Measurements from ENCODE around the gene HTRA3.

The HTRA3 gene

DNA sequence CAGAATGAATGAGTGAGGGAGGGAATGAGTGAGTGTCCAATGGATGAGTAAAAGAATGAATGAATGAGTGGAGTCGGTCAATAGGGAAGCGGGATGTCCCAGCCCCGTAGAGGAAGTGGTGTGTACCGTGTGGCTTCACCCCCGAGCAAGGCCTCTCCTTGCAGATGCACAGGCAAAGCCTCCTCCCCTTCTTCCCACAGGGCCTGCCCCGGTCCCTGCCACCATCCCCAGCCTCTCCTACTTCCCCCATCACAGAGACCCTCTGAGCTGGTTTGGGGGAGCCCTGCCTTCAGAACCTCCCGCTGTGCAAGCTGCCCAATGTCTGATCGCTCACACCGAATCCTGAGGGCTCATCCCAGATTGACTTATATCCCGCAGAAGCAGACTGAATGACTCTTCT is 13.6 kb downstream of the HTRA3 start:
- DNase-seq = no peak

- DNase-seq = no peak
Measured at GRCh38 chr4:8283631-8284121, 14.1 kb downstream of the HTRA3 start.

DNA sequence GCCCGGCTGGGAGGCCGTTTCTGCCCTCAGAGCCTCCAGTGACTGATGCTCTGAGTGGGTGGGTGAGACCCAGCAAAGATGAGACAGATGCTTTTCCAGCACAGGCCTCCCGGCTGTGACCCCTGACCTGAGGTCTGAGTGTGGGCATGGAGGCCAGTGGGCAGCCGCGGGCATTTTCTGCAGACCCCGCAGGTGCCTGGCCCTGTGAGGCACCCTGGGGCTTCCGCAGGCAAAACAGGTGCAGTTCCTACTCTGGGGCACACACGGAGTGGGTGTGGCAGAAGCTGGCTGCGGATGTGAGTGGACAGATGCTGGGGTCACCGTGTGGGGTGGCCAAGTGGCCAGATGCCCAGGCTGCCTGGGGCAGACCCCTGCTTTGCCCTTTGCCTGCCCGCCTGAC is 14.8 kb downstream of the HTRA3 start:
- DNase-seq = no peak

GRCh38 chr4:8285143-8285975 is 15.8 kb downstream of the HTRA3 start:
- DNase-seq = no peak

- no peak for DNase-seq
Measured at GRCh38 chr4:8285976-8286718, 16.6 kb downstream of the HTRA3 start.

- no peak for DNase-seq
Measured at GRCh38 chr4:8286719-8287342, 17.3 kb downstream of the HTRA3 start.

GRCh38 chr4:8287343-8288280 is 18.1 kb downstream of the HTRA3 start:
- no peak for DNase-seq

DNA sequence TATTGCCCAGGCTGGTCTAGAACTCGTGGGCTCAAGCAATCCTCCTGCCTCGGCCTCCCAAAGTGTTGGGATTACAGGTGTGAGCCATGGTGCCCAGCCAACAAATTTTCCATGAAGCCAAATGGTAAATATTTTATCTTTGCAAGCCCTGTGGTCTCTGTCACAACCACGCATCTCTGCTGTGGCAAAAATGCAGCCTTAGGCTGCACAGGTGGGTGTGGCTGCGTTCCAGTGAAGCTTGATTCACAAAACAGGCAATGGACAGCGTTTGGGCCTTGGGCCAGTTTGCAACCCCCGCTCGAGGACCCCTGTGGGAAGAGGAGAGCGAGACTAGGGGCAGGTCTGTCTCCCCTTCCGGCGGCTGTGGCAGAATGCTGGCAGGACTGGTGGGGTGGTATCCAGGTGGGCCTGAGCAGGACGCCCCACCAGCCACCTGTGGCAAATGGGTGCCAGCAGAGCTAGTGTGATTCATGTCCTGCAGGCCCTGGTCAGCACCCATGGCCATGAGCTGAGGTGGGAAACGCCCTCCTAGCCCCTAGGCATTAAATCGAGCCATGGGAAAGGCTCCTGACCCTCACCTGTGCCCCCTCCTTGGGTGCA is 19.7 kb downstream of the HTRA3 start:
- DNase-seq = no peak

GRCh38 chr4:8289956-8290700 is 20.6 kb downstream of the HTRA3 start:
- no peak for DNase-seq

DNA sequence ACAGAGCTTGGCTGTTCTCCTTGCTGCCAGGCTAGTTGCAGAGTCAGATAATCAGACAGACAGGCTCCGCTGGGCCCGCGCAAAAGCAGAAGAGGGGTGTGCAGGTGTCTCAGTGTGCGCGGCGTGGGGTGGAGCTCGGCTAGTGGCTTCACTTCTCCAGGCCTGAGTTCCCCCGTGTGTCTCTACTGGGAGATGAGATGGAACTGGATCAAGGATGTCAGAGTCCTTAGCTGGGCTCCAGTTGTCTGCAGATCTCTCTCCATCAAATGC is 21.1 kb downstream of the HTRA3 start:
- no peak for DNase-seq

GRCh38 chr4:8291036-8291682 is 21.6 kb downstream of the HTRA3 start:
- DNase-seq = no peak

GRCh38 chr4:8291701-8292477 is 22.3 kb downstream of the HTRA3 start:
- DNase-seq = no peak

- no peak for DNase-seq
Measured at GRCh38 chr4:8292478-8293107, 23.0 kb downstream of the HTRA3 start.

DNA sequence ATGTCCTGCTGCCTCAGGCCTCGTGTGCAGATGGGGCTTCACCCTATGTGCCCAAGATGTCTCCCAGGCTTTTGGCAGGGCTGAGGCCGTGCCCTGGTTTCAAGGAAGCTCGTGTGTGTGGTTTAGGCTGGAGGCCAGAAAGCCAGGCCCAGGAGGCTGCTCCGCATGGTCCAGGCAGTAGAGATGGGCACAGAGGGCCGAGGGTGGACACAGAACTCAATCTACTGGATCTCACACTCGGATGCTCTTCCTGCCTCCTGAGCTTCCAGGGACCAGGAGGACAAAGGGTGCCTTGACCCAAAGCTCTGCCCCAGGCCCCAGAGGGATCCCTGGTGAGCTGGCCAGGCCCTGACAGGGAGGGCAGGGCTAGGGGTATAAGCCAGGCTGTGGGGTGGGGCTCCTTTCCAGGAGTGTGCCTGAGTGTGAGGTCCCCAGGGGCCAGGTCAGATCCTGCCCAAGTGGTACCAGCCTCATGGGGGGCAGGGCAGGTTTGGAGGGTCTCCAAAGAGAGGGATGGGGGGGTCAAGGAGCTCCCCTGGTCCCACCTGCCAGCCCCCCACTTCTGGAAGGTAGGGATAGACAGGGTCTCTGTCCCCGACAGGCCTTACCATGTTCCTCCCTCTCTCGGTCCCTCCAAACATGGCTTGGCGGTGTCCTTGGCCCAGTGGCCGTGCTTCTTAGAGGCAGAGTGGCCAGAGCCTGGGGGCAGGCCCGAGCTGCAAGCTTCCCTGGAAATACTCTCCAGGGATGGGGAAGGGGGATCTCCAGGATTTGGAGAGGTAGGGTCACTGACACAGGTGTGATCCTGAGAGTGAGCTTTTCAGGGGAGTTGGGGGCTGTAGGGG is 23.8 kb downstream of the HTRA3 start:
- no peak for DNase-seq

DNA sequence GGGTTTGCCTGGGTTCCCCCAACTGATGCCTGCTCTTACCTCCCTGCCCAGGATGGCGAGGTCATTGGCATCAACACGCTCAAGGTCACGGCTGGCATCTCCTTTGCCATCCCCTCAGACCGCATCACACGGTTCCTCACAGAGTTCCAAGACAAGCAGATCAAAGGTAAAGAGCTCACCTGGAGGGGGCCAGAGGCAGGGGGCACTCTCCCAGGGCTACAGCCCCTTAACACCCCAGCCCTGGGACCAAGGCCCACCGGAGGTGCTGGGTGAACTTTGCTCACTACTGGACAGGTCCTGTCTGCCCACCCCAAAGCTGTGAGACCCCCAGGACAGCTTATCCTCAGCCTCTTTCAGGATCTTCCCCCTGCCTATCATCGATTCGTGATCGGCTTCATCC is 24.5 kb downstream of the HTRA3 start:
- no peak for DNase-seq

DNA sequence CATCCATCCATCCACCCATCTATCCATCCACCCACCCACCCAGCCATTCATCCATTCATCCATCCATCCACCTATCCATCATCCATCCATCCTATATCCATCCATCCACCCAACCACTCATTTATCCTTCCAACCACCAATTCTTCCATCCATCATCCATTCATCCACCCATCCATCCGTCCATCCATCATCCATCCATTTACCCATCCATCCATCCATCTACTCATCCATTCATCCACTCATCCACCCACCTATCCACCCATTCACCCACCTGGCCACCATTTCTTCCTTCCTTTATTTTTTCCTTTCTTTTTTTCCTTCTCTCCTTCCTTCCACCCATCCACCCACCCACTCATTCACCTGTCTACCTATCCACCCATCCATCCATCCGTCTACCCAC is 25.2 kb downstream of the HTRA3 start:
- no peak for DNase-seq

DNA sequence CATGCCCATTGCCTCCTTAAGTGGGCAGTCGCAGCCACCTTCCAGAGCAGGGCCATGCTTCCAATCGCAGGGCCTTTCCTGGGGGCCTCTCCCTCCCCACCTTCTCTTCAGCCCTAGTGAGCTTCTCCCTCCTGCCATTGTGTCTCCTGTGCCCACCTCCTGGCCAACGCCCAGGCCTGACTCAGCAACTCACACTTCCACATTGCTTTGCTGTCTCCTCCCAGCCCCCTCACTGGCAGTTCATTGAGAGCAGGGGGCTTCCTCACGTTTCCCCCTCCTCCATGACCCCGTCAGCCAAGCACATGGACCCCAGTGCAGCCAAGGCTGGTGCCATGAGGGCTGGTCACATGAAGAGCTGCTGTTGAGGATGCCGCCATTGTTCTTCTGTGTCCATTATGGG is 25.9 kb downstream of the HTRA3 start:
- no peak for DNase-seq

- DNase-seq = no peak
Measured at GRCh38 chr4:8296491-8296890, 26.9 kb downstream of the HTRA3 start.

DNA sequence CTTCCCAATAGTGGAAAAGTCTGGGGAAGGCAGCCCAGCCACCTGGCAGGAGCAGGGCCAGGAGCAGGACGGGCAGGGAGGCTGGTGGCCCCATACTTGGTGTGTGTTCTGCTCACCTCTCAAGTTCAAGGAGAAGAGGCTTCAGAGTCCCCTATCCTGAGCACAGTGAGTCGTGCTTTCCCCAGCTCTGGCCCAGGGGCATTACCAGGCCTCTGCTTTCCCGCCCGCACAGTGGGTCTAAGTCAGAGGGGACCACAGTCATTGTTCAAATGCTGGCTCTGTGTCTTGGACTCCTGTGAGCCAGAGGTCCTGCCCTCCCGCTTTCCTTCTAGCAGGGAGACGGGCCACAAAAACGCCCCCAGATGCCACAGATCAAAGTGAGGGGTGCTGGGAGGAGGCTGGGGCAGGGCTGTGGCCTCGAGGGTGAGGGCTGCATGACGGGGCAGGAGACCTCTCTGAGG is 27.6 kb downstream of the HTRA3 start:
- DNase-seq = no peak
